ENCODE measurements around the gene NFYA. TPM values are rescaled to one million over a fixed set of nuclear protein-coding genes. Genes with fewer than 3 reads are reported as not detected.

NFYA gene
- polyA plus RNA-seq, 1 donor from 2014 or later: 22.1 TPM

DNA sequence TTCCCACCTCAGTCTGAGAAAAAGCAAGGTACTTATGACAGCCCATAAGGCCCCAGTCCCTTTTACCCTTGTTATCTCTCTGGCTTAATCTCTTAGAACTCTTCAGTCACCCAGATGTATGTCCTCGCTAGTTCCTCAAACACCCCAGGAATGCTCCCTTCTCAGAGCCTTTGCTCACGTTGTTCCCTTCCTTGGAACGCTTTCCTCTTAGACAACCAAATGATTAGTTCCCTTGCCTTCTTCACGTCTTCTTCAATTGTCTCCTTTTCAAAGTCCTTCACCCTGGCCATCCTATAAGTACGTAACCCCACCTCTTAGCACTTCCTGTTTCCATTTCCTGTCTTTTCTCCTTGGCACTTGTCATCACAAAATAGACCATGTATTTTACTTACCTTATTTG, 20.9 kb upstream of the NFYA start:
- TF ChIP-seq SMC3 (conservative IDR thresholded peaks at IDR 0.05; ENCODE audit: poor library complexity) (no peak), MXI1 (conservative IDR thresholded peaks at IDR 0.05; ENCODE audit: poor library complexity, severe bottlenecking) (no peak), TAF1 (IDR thresholded peaks at IDR 0.05; ENCODE audit: low read depth) (no peak), EP300 (conservative IDR thresholded peaks at IDR 0.05; ENCODE audit: poor library complexity, severe bottlenecking) (no peak), RAD21 (conservative IDR thresholded peaks at IDR 0.05) (no peak)
- TF ChIP-seq, protein P1, sequence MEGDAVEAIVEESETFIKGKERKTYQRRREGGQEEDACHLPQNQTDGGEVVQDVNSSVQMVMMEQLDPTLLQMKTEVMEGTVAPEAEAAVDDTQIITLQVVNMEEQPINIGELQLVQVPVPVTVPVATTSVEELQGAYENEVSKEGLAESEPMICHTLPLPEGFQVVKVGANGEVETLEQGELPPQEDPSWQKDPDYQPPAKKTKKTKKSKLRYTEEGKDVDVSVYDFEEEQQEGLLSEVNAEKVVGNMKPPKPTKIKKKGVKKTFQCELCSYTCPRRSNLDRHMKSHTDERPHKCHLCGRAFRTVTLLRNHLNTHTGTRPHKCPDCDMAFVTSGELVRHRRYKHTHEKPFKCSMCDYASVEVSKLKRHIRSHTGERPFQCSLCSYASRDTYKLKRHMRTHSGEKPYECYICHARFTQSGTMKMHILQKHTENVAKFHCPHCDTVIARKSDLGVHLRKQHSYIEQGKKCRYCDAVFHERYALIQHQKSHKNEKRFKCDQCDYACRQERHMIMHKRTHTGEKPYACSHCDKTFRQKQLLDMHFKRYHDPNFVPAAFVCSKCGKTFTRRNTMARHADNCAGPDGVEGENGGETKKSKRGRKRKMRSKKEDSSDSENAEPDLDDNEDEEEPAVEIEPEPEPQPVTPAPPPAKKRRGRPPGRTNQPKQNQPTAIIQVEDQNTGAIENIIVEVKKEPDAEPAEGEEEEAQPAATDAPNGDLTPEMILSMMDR (IDR thresholded peaks at IDR 0.05; ENCODE audit: poor library complexity, severe bottlenecking): no peak
- no peaks in the 10 kb centered on the region for H3K27me3 ChIP-seq (ENCODE audit: insufficient read depth, low read depth, low read length)
- no peaks in the 10 kb centered on the region for H3K79me2 ChIP-seq (replicated peaks; ENCODE audit: insufficient read depth, low read length)
- H3K36me3 ChIP-seq (ENCODE audit: insufficient read depth, low read length): no peaks in the 10 kb centered on the region
- no peak overlapping the region for H3K4me3 ChIP-seq (ENCODE audit: low read length)
- H3K27ac ChIP-seq (ENCODE audit: low read length): no peak overlapping the region
- no peak overlapping the region for H3K4me2 ChIP-seq (ENCODE audit: low read length)
- no peaks in the 10 kb centered on the region for H3K9me2 ChIP-seq (ENCODE audit: insufficient read depth, low read length)
- H3K9me3 ChIP-seq (ENCODE audit: low read length): no peaks in the 10 kb centered on the region
- H2AFZ ChIP-seq (ENCODE audit: low read depth, low read length): no peak overlapping the region
- H3F3A ChIP-seq (ENCODE audit: insufficient read depth, low read length, poor library complexity, severe bottlenecking): no peaks in the 10 kb centered on the region
- H3K9ac ChIP-seq (ENCODE audit: low read length): no peak overlapping the region
- H4K20me1 ChIP-seq (ENCODE audit: insufficient read depth): no peaks in the 10 kb centered on the region

GRCh38 chr6:41053041-41053440, 19.7 kb upstream of the NFYA start, which contains the start of gene APOBEC2:
Gene APOBEC2, plus strand, starts transcription at chr6:41053202. Its CDS starts 146 bp downstream, at chr6:41053348.
- Histone ChIP-seq H3K4me2 (ENCODE audit: low read length) (no peak within 1 kb of the TSS), H3K27ac (ENCODE audit: low read length) (no peak within 1 kb of the TSS), H2AFZ (ENCODE audit: low read depth, low read length) (no peak within 1 kb of the TSS), H3K36me3 (ENCODE audit: insufficient read depth, low read length) (no peaks in the 10 kb centered on the region), H3K79me2 (replicated peaks; ENCODE audit: insufficient read depth, low read length) (no peaks in the 10 kb centered on the region), H3K9ac (ENCODE audit: low read length) (no peak within 1 kb of the TSS), H3K27me3 (ENCODE audit: insufficient read depth, low read depth, low read length) (no peaks in the 10 kb centered on the region), H3F3A (ENCODE audit: insufficient read depth, low read length, poor library complexity, severe bottlenecking) (no peaks in the 10 kb centered on the region), H4K20me1 (ENCODE audit: insufficient read depth) (no peaks in the 10 kb centered on the region), H3K9me2 (ENCODE audit: insufficient read depth, low read length) (no peaks in the 10 kb centered on the region), H3K9me3 (ENCODE audit: low read length) (no peaks in the 10 kb centered on the region), H3K4me3 (ENCODE audit: low read length) (no peak within 1 kb of the TSS)
- TF ChIP-seq POLR2AphosphoS5 (IDR thresholded peaks at IDR 0.05): no peak
- TF ChIP-seq EP300 (conservative IDR thresholded peaks at IDR 0.05; ENCODE audit: poor library complexity, severe bottlenecking): no peak
- TF ChIP-seq, protein P1 (IDR thresholded peaks at IDR 0.05; ENCODE audit: poor library complexity, severe bottlenecking): no peak
- TF ChIP-seq REST (IDR thresholded peaks at IDR 0.05; ENCODE audit: borderline replicate concordance): no peak
- no peak for TF ChIP-seq EZH2 (IDR thresholded peaks at IDR 0.05; ENCODE audit: borderline replicate concordance, insufficient read depth, low read length, poor library complexity, severe bottlenecking)
- no peak for TF ChIP-seq TAF1 (IDR thresholded peaks at IDR 0.05; ENCODE audit: low read depth)
- no peak for TF ChIP-seq SMC3 (conservative IDR thresholded peaks at IDR 0.05; ENCODE audit: poor library complexity)
- no peak for TF ChIP-seq RAD21 (conservative IDR thresholded peaks at IDR 0.05)
- no peak for TF ChIP-seq MXI1 (conservative IDR thresholded peaks at IDR 0.05; ENCODE audit: poor library complexity, severe bottlenecking)

Measured in neural cell (in vitro differentiated cells).